ENCODE measurements around the gene STXBP1. TPM values are rescaled to one million over a fixed set of nuclear protein-coding genes. Genes with fewer than 3 reads are reported as not detected.
A peak's percentile ranks its signal among the peaks of the same experiment; 100 is the strongest.

The STXBP1 gene
- total RNA-seq, 1 experiment from 2014 or later: 40.6 TPM

GRCh38 chr9:127568971-127569885 is 42.8 kb upstream of the STXBP1 start:
- Histone ChIP-seq H4K20me1 (ENCODE audit: insufficient read depth) (no peaks in the 10 kb centered on the region), H2AFZ (ENCODE audit: low read depth, low read length, poor library complexity, severe bottlenecking) (no peak overlapping the region), H3K27me3 (ENCODE audit: insufficient read depth, low read length) (no peaks in the 10 kb centered on the region), H3K36me3 (ENCODE audit: control insufficient read depth in 1 of 2, insufficient read depth in 2 of 2, low read length in 2 of 2) (no peaks in the 10 kb centered on the region), H3K27ac (ENCODE audit: low read depth, low read length) (peak overlapping the region; percentile 97), H3K79me2 (ENCODE audit: insufficient read depth, low read length) (peaks cover 46% of the 10 kb centered on the region), H3K4me1 (ENCODE audit: control insufficient read depth in 1 of 2, insufficient read depth in 2 of 2, low read length in 2 of 2) (peaks cover 66 to 82% of the 10 kb centered on the region in 2 experiments), H3K4me2 (ENCODE audit: low read length) (peak overlapping the region; percentile 98), H3K9me3 (ENCODE audit: control insufficient read depth in 1 of 2, insufficient read depth in 1 of 2, low read depth in 1 of 2, low read length in 2 of 2) (no peaks in the 10 kb centered on the region), H3K4me3 (replicated peaks in 1 of 2; ENCODE audit: low read depth in 1 of 2, low read length in 2 of 2) (peak overlapping the region; percentile 87 to 96), H3K9ac (ENCODE audit: low read length) (peak overlapping the region; percentile 98), H3K9me2 (ENCODE audit: insufficient read depth) (no peaks in the 10 kb centered on the region)
- ChIA-PET RAD21 (ENCODE audit: low non-redundant PET in 1 of 2, low total read pairs in 2 of 2, uncharacterized antibody in 2 of 2, unreplicated experiment in 2 of 2) (no interaction called here), POLR2A (interaction anchor here (0.7 to 1.2 kb wide), 2 partner anchors 10 to 352 kb away, joined by 3 to 4 read pairs; no protein-coding TSS in a partner anchor), CTCF (interaction anchor here (1.0 to 1.6 kb wide), 2 partner anchors 9 to 10 kb away, joined by 3 read pairs; no protein-coding TSS in a partner anchor)
- TF ChIP-seq CTCF (IDR thresholded peaks at IDR 0.05 in 2 of 3, conservative IDR thresholded peaks at IDR 0.05 in 1 of 3; ENCODE audit: borderline replicate concordance in 1 of 3, insufficient read depth in 1 of 3, low read depth in 2 of 3, low read length in 2 of 3) (no peak), JUND (IDR thresholded peaks at IDR 0.05) (no peak), CBX3 (IDR thresholded peaks at IDR 0.05; ENCODE audit: low read depth) (no peak), REST (IDR thresholded peaks at IDR 0.05; ENCODE audit: low read depth) (no peak), CEBPB (IDR thresholded peaks at IDR 0.05; ENCODE audit: low read depth) (no peak), YY1 (IDR thresholded peaks at IDR 0.05; ENCODE audit: extremely low read depth, insufficient replicate concordance, low read depth, low read length) (no peak), EZH2 (IDR thresholded peaks at IDR 0.05) (no peak), ELF1 (IDR thresholded peaks at IDR 0.05; ENCODE audit: borderline replicate concordance, low read depth) (no peak), ZFX (IDR thresholded peaks at IDR 0.05) (no peak), SP1 (IDR thresholded peaks at IDR 0.05; ENCODE audit: low read depth) (no peak), ZNF274 (IDR thresholded peaks at IDR 0.05; ENCODE audit: low read depth, low read length) (no peak), POLR2AphosphoS5 (IDR thresholded peaks at IDR 0.05; ENCODE audit: low read depth, low read length) (no peak; the same call in none of the 2 replicates), ATF3 (IDR thresholded peaks at IDR 0.05) (no peak), SRF (IDR thresholded peaks at IDR 0.05; ENCODE audit: low read depth) (no peak)
- intact Hi-C loops (cut with micrococcal nuclease): no loop called here
- ATAC-seq (peak; percentile 64), DNase-seq (ENCODE audit: low read depth, low spot score) (no peak)
- TSS peak; percentile 48 for BruUV-seq (replicated peaks)
